Endothelial cell of umbilical vein (primary cell): ENCODE data around the gene ARFRP1. TPM values are rescaled to one million over a fixed set of nuclear protein-coding genes. Genes with fewer than 3 reads are reported as not detected.

Experiments used
- BruUV-seq: library from RNA; stranded (reverse); fragments of 400-500 nt; replicated peaks from 2 replicates; lab custom pipeline; 2021; lab: Mats Ljungman, UMichigan
- CTCF ChIA-PET: fragments of 300-600, 350-600 bp; sonication (Branson Sonifier 250); formaldehyde crosslinking; loops from one replicate; lab custom pipeline; 2021; ENCODE audit warnings: antibody characterized with exemption, inconsistent platforms; lab: Charles Lee
- POLR2A ChIA-PET: fragments of 300-600, 350-600 bp; sonication (Branson Sonifier 250); formaldehyde crosslinking; loops from one replicate; lab custom pipeline; 2021; ENCODE audit warnings: antibody characterized with exemption, inconsistent platforms; lab: Charles Lee
- DNase-seq: peaks from one replicate; pipeline ENCODE4 v3.0.0-alpha.2; 2011; ENCODE audit warnings: low read depth, low spot score
- FAIRE-seq: peaks from 2 replicates; lab custom pipeline; 2011; peaks lifted over from hg19 to GRCh38; lab: Jason Lieb, UNC
- H2AFZ ChIP-seq: 2 replicates; pipeline ENCODE4 v1.6.0; 2012; ENCODE audit warnings: low read depth, low read length, control low read depth, inconsistent platforms
- H3K27ac ChIP-seq: 2 replicates; pipeline ENCODE4 v1.5.1; 2011; ENCODE audit warnings: low read depth, mild to moderate bottlenecking, control low read depth, low read length, moderate library complexity; ENCODE audit not compliant: insufficient read depth
- H3K27me3 ChIP-seq, 2 experiments: 2 replicates each; pipeline versions ENCODE4 v1.6.0 to v1.6.1; 2011; ENCODE audit warnings: low read length in 2 of 2, mixed read lengths in 1 of 2; ENCODE audit not compliant: control insufficient read depth in 2 of 2, insufficient read depth in 2 of 2
- H3K36me3 ChIP-seq, 2 experiments: 2 replicates in 1 of 2; 3 replicates in 1 of 2; pipeline ENCODE4 v1.5.1; 2011; ENCODE audit warnings: low read length in 2 of 2, mild to moderate bottlenecking in 1 of 2, moderate library complexity in 1 of 2; ENCODE audit not compliant: control insufficient read depth in 2 of 2, insufficient read depth in 2 of 2; ENCODE audit errors: extremely low read depth in 1 of 2
- H3K4me1 ChIP-seq: 3 replicates; pipeline ENCODE4 v1.5.1; 2011; ENCODE audit warnings: mild to moderate bottlenecking, low read length; ENCODE audit not compliant: control insufficient read depth, insufficient read depth; ENCODE audit errors: extremely low read depth
- H3K4me2 ChIP-seq: 2 replicates; pipeline ENCODE4 v1.6.1; 2011; ENCODE audit warnings: low read length, control low read depth, mixed read lengths; ENCODE audit not compliant: insufficient read depth
- H3K4me3 ChIP-seq, 3 experiments: fragments of 200-600 bp in 1 of 3; sonication (generic), shearing (Covaris generic) in 1 of 3; replicated peaks in 1 of 3; 2 replicates each; pipeline ENCODE4 v1.5.1; 2011 to 2016; ENCODE audit warnings: control low read depth in 3 of 3, low read length in 3 of 3, mild to moderate bottlenecking in 2 of 3, inconsistent platforms in 1 of 3, low read depth in 1 of 3, moderate library complexity in 1 of 3; ENCODE audit not compliant: insufficient read depth in 1 of 3
- H3K79me2 ChIP-seq: 2 replicates; pipeline ENCODE4 v1.6.0; 2012; ENCODE audit warnings: low read length, inconsistent platforms; ENCODE audit not compliant: control insufficient read depth, insufficient read depth
- H3K9ac ChIP-seq: replicated peaks from 2 replicates; pipeline ENCODE3; 2011; ENCODE audit warnings: low read length, control low read depth; ENCODE audit not compliant: insufficient read depth; ENCODE audit errors: extremely low read depth
- H3K9me1 ChIP-seq: replicated peaks from 3 replicates; pipeline ENCODE4 v1.6.0; 2011; ENCODE audit warnings: mild to moderate bottlenecking, low read length; ENCODE audit not compliant: control insufficient read depth, insufficient read depth; ENCODE audit errors: extremely low read depth
- H3K9me3 ChIP-seq: replicated peaks from 2 replicates; pipeline ENCODE4 v1.5.1; 2012; ENCODE audit warnings: low read length, inconsistent platforms; ENCODE audit not compliant: control insufficient read depth, insufficient read depth
- H4K20me1 ChIP-seq: replicated peaks from 2 replicates; pipeline ENCODE3; 2011; ENCODE audit warnings: mild to moderate bottlenecking, low read length; ENCODE audit not compliant: control insufficient read depth, insufficient read depth; ENCODE audit errors: extremely low read depth
- EZH2 ChIP-seq: IDR thresholded peaks from 2 replicates; pipeline ENCODE4 v1.6.1; 2012; ENCODE audit warnings: borderline replicate concordance, low read depth, mild to moderate bottlenecking, moderate library complexity, low read length, inconsistent platforms; ENCODE audit not compliant: severe bottlenecking
- FOS ChIP-seq: IDR thresholded peaks from 2 replicates; pipeline ENCODE4 v1.6.1; 2011; ENCODE audit warnings: mild to moderate bottlenecking, low read length, moderate library complexity, borderline replicate concordance; ENCODE audit not compliant: insufficient read depth
- GATA2 ChIP-seq: IDR thresholded peaks from 2 replicates; pipeline ENCODE4 v1.7.0; 2011; ENCODE audit warnings: low read depth, mild to moderate bottlenecking, moderate library complexity, mixed read lengths, low read length; ENCODE audit not compliant: insufficient read length, insufficient read depth
- JUN ChIP-seq: IDR thresholded peaks from 2 replicates; pipeline ENCODE4 v1.6.1; 2011; ENCODE audit warnings: borderline replicate concordance, low read depth; ENCODE audit not compliant: insufficient read length, insufficient read depth
- MYC ChIP-seq: IDR thresholded peaks from one replicate; pipeline ENCODE4 v1.6.1; 2011; ENCODE audit warnings: mild to moderate bottlenecking, low read depth, low read length
- POLR2A ChIP-seq: IDR thresholded peaks from 2 replicates; pipeline ENCODE4 v1.6.1; 2012; ENCODE audit warnings: low read depth, mild to moderate bottlenecking, control low read depth, low read length
- POLR2AphosphoS5 ChIP-seq: IDR thresholded peaks from 2 replicates; pipeline ENCODE4 v1.6.1; 2012; ENCODE audit warnings: low read depth, mild to moderate bottlenecking, control low read depth, low read length, moderate library complexity; ENCODE audit not compliant: insufficient read depth
- dilution Hi-C: fragments of 300-500 bp; cut with MboI; formaldehyde crosslinking; loops from one replicate; pipeline ENCODE4 v1.15.0; 2019; ENCODE audit warnings: low sequenced_read_pairs; ENCODE audit not compliant: extremely low pct_ligation_motif_present
- intact Hi-C: fragments of 100-400 bp; cut with micrococcal nuclease; formaldehyde crosslinking; loops from one replicate; pipeline ENCODE4 v1.10.0; 2022
- polyA plus RNA-seq, 4 experiments: library from polyadenylated mRNA; depleted of rRNA in 3 of 4; stranded (reverse) in 3 of 4; unstranded in 1 of 4; fragments of >200 nt; gene quantifications; 2 replicates each; pipeline versions ENCODE4 v1.2.1 to v1.2.3, GENCODE V29; 2011 to 2012; ENCODE audit warnings: missing spikeins in 1 of 4
- total RNA-seq: library from RNA; stranded (reverse); gene quantifications from 2 replicates; pipeline ENCODE4 v1.2.3, GENCODE V29; 2021
- TF ChIP-seq, protein P1 (sequence below), 2 donors: IDR thresholded peaks; 1 replicate in 1 of 2; 2 replicates in 1 of 2; pipeline ENCODE4 v1.5.1; 2011; ENCODE audit warnings: low read length in 2 of 2, mild to moderate bottlenecking in 2 of 2, moderate library complexity in 2 of 2, control low read depth in 1 of 2, inconsistent platforms in 1 of 2, low read depth in 1 of 2; ENCODE audit not compliant: insufficient read depth in 1 of 2; ENCODE audit errors: extremely low read depth in 1 of 2
- TF ChIP-seq, protein P2 (sequence below): IDR thresholded peaks from 2 replicates; pipeline ENCODE4 v1.6.1; 2011; ENCODE audit not compliant: insufficient read depth, insufficient read length

The ARFRP1 gene
- total and polyA plus RNA-seq, 2 donors (not counting 3 experiments of a cell fraction or from before 2014, with no cell fraction given) = 48.7 to 51.6 TPM

GRCh38 chr20:63714858-63715257, 7.1 kb upstream of the ARFRP1 start:
- H3K27me3 ChIP-seq = no peaks in the 10 kb centered on the region
- DNase-seq (no peak), FAIRE-seq (no peak)
- no peak overlapping the region for H3K4me3 ChIP-seq
- H3K36me3 ChIP-seq = peaks cover 6 to 8% of the 10 kb centered on the region in 2 experiments
- H3K4me1 ChIP-seq = no peaks in the 10 kb centered on the region
- no peak overlapping the region for H3K9ac ChIP-seq
- H3K27ac ChIP-seq = no peak overlapping the region
- BruUV-seq = no TSS peak
- no peak overlapping the region for H2AFZ ChIP-seq
- ChIA-PET CTCF (no interaction called here), POLR2A (no interaction called here)
- no peaks in the 10 kb centered on the region for H4K20me1 ChIP-seq
- H3K9me1 ChIP-seq = no peaks in the 10 kb centered on the region
- peaks cover 84% of the 10 kb centered on the region for H3K79me2 ChIP-seq
- TF ChIP-seq POLR2AphosphoS5 = no peak
- no peak for TF ChIP-seq GATA2
- TF ChIP-seq, protein P1, sequence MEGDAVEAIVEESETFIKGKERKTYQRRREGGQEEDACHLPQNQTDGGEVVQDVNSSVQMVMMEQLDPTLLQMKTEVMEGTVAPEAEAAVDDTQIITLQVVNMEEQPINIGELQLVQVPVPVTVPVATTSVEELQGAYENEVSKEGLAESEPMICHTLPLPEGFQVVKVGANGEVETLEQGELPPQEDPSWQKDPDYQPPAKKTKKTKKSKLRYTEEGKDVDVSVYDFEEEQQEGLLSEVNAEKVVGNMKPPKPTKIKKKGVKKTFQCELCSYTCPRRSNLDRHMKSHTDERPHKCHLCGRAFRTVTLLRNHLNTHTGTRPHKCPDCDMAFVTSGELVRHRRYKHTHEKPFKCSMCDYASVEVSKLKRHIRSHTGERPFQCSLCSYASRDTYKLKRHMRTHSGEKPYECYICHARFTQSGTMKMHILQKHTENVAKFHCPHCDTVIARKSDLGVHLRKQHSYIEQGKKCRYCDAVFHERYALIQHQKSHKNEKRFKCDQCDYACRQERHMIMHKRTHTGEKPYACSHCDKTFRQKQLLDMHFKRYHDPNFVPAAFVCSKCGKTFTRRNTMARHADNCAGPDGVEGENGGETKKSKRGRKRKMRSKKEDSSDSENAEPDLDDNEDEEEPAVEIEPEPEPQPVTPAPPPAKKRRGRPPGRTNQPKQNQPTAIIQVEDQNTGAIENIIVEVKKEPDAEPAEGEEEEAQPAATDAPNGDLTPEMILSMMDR (IDR thresholded peaks at IDR 0.05; ENCODE audit: extremely low read depth in 1 of 2, insufficient read depth in 1 of 2, low read depth in 1 of 2, low read length in 2 of 2) = no peak
- no peak for TF ChIP-seq FOS
- no peak for TF ChIP-seq JUN
- intact Hi-C loops = no loop called here
- dilution Hi-C loops = no loop called here
- H3K9me3 ChIP-seq = no peaks in the 10 kb centered on the region
- no peak overlapping the region for H3K4me2 ChIP-seq

DNA sequence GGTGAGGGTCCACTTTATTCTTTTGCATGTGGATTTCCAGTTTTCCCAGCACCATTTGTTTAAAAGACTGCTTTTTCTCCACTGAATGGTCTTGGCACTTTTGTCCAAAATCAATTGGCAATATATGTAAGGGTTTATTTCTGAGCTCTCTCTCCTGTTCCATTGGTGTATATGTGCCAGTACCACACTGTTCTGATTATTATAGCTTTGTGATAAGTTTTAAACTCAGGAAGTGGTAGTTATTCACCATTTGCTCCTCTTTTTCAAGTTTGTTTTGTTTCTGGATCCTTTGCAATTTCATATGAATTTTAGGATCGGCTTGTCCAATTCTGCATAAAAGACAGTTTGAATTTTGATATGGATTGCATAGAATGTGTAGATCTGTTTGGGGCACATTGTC, 4.4 kb upstream of the ARFRP1 start:
- H3K9me3 ChIP-seq = no peaks in the 10 kb centered on the region
- CTCF ChIA-PET = no interaction called here
- H3K79me2 ChIP-seq = peaks cover 82% of the 10 kb centered on the region
- DNase-seq (no peak), FAIRE-seq (no peak)
- no peaks in the 10 kb centered on the region for H3K27me3 ChIP-seq
- H4K20me1 ChIP-seq = no peaks in the 10 kb centered on the region
- no peaks in the 10 kb centered on the region for H3K9me1 ChIP-seq
- dilution Hi-C loops = no loop called here
- TF ChIP-seq, protein P1 (IDR thresholded peaks at IDR 0.05; ENCODE audit: extremely low read depth in 1 of 2, insufficient read depth in 1 of 2, low read depth in 1 of 2, low read length in 2 of 2) = no peak
- no peak for TF ChIP-seq MYC
- no peak for TF ChIP-seq POLR2AphosphoS5
- no peak for TF ChIP-seq JUN
- TF ChIP-seq POLR2A = no peak
- TF ChIP-seq, protein P2, sequence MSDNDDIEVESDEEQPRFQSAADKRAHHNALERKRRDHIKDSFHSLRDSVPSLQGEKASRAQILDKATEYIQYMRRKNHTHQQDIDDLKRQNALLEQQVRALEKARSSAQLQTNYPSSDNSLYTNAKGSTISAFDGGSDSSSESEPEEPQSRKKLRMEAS = no peak
- no peak for TF ChIP-seq EZH2
- TF ChIP-seq FOS = no peak
- TF ChIP-seq GATA2 = no peak
- H3K4me3 ChIP-seq = no peak overlapping the region
- peaks cover 8 to 11% of the 10 kb centered on the region in 2 experiments for H3K36me3 ChIP-seq
- intact Hi-C loops = no loop called here
- no peak overlapping the region for H3K9ac ChIP-seq
- H3K4me1 ChIP-seq = peaks cover 9% of the 10 kb centered on the region
- no TSS peak for BruUV-seq
- POLR2A ChIA-PET = no interaction called here
- H2AFZ ChIP-seq = no peak overlapping the region
- H3K27ac ChIP-seq = no peak overlapping the region
- H3K4me2 ChIP-seq = no peak overlapping the region
